Measurements from ENCODE around the gene WASF3.

The WASF3 gene

GRCh38 chr13:26548205-26548765 is 9.2 kb upstream of the WASF3 start:
- Histone ChIP-seq H3K27ac (ENCODE audit: low read depth, low read length) (no peak overlapping the region), H3K4me1 (ENCODE audit: insufficient read depth, low read length) (no peaks in the 10 kb centered on the region), H3K4me3 (ENCODE audit: low read length) (no peak overlapping the region), H3K27me3 (ENCODE audit: insufficient read depth, low read length) (no peaks in the 10 kb centered on the region), H3K9me3 (ENCODE audit: insufficient read depth, low read depth, low read length) (no peaks in the 10 kb centered on the region), H3K36me3 (ENCODE audit: insufficient read depth, low read length) (no peaks in the 10 kb centered on the region), H3K9ac (ENCODE audit: low read depth, low read length) (no peak overlapping the region)
- WGBS, result 91% methylated on average over 5 of the region's 5 CpGs

GRCh38 chr13:26549713-26550112 is 7.8 kb upstream of the WASF3 start:
- Histone ChIP-seq H3K27me3 (ENCODE audit: insufficient read depth, low read length) (no peaks in the 10 kb centered on the region), H3K36me3 (ENCODE audit: insufficient read depth, low read length) (no peaks in the 10 kb centered on the region)
- no CpG with 5 or more reads among the region's 1 CpG for WGBS

GRCh38 chr13:26551255-26551860 is 6.1 kb upstream of the WASF3 start:
- Histone ChIP-seq H3K4me3 (ENCODE audit: low read length) (no peak overlapping the region), H3K9me3 (ENCODE audit: insufficient read depth, low read depth, low read length) (peaks cover 10% of the 10 kb centered on the region; the same call in 1 of the 2 replicates), H3K36me3 (ENCODE audit: insufficient read depth, low read length) (no peaks in the 10 kb centered on the region), H3K27me3 (ENCODE audit: insufficient read depth, low read length) (peaks cover 6% of the 10 kb centered on the region; the same call in 1 of the 2 replicates), H3K27ac (ENCODE audit: low read depth, low read length) (no peak overlapping the region), H3K4me1 (ENCODE audit: insufficient read depth, low read length) (no peaks in the 10 kb centered on the region), H3K9ac (ENCODE audit: low read depth, low read length) (no peak overlapping the region)
- 89% methylated on average over 6 of the region's 6 CpGs for whole genome bisulfite sequencing

More at GRCh38 chr13:26549713-26550112, 7.8 kb upstream of the WASF3 start:
- no peak overlapping the region for H3K27ac ChIP-seq (ENCODE audit: low read depth, low read length)
- H3K4me1 ChIP-seq (ENCODE audit: insufficient read depth, low read length), result no peaks in the 10 kb centered on the region
- H3K4me3 ChIP-seq (ENCODE audit: low read length), result no peak overlapping the region
- H3K9ac ChIP-seq (ENCODE audit: low read depth, low read length), result no peak overlapping the region
- H3K9me3 ChIP-seq (ENCODE audit: insufficient read depth, low read depth, low read length), result peaks cover 3% of the 10 kb centered on the region; the same call in 1 of the 2 replicates

GRCh38 chr13:26555413-26555812 is 2.1 kb upstream of the WASF3 start:
- WGBS, result 100% methylated on average over 1 of the region's 1 CpG
- H3K27me3 ChIP-seq (ENCODE audit: insufficient read depth, low read length), result peaks cover 25% of the 10 kb centered on the region
- H3K9ac ChIP-seq (ENCODE audit: low read depth, low read length), result no peak overlapping the region
- peaks cover 17% of the 10 kb centered on the region for H3K4me1 ChIP-seq (ENCODE audit: insufficient read depth, low read length)
- H3K27ac ChIP-seq (ENCODE audit: low read depth, low read length), result no peak overlapping the region
- no peak overlapping the region for H3K4me3 ChIP-seq (ENCODE audit: low read length)
- peaks cover 10% of the 10 kb centered on the region; the same call in 1 of the 2 replicates for H3K9me3 ChIP-seq (ENCODE audit: insufficient read depth, low read depth, low read length)
- no peaks in the 10 kb centered on the region for H3K36me3 ChIP-seq (ENCODE audit: insufficient read depth, low read length)

DNA sequence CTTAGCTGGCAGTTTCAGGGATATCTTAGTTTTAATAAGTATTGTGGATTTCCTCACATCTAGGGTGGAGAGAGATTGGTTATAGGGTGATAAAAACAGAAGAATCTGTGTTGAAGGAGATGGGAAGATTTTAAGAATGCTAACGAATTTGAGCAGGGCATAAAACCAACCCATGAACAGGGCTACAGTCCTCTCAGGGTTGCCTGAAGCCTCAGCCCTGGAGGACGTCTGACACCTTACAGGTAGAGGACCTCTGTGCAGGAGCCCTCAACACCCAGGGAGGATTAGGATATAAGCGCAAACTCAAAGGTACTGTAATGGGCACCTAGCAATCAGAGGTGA is 461 bp upstream of the WASF3 start:
- 0% methylated on average over 3 of the region's 3 CpGs for WGBS
- no peak overlapping the region for H3K9ac ChIP-seq (ENCODE audit: low read depth, low read length)
- peak overlapping the region; percentile 61 for H3K4me3 ChIP-seq (ENCODE audit: low read length)
- H3K9me3 ChIP-seq (ENCODE audit: insufficient read depth, low read depth, low read length), result peaks cover 10% of the 10 kb centered on the region; the same call in 1 of the 2 replicates
- H3K27me3 ChIP-seq (ENCODE audit: insufficient read depth, low read length), result peaks cover 27% of the 10 kb centered on the region
- no peaks in the 10 kb centered on the region for H3K36me3 ChIP-seq (ENCODE audit: insufficient read depth, low read length)
- peaks cover 30% of the 10 kb centered on the region for H3K4me1 ChIP-seq (ENCODE audit: insufficient read depth, low read length)
- no peak overlapping the region for H3K27ac ChIP-seq (ENCODE audit: low read depth, low read length)

DNA sequence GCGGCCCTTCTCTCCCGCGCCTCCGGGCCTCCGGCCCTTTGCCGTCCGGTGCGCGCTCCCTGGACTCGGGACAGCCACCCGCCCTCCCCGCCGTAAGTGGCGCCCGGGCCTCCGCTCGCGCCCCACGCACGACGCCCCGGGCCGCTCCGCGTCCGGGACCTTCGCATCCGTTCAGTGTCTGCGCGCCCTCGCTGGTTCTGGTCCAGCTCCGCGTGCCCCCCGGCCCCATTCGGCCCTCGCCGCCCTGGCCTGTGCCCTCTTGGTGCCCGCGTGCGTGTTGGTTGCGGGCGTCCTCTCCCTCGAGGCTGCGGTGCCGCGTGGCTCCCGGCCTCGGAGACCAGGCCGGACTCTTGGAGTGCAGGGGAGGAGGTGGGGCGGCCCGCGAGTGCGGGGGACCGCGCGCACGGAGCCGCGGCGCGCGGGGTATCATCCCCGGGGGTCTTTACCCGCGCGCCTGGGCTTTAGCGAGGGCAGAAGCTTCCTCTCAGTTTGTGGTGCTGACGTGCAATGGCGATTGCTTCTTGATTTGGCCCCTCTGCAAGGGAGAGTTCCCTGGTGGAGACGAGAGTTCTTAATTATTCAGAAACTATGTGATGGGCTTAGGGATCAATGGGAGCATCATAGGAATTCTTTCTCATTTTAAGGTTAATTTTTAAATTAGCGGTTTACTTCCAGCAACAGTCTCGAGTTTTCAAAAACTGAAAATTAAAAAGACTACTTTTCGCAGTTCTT is 757 bp downstream of the WASF3 start:
- H3K9me3 ChIP-seq (ENCODE audit: insufficient read depth, low read depth, low read length), result peaks cover 10% of the 10 kb centered on the region; the same call in 1 of the 2 replicates
- H3K4me3 ChIP-seq (ENCODE audit: low read length), result peak overlapping the region; percentile 61
- peaks cover 27% of the 10 kb centered on the region for H3K27me3 ChIP-seq (ENCODE audit: insufficient read depth, low read length)
- peaks cover 38% of the 10 kb centered on the region for H3K4me1 ChIP-seq (ENCODE audit: insufficient read depth, low read length)
- no peak overlapping the region for H3K27ac ChIP-seq (ENCODE audit: low read depth, low read length)
- under 1% methylated on average over 71 of the region's 73 CpGs for WGBS
- H3K36me3 ChIP-seq (ENCODE audit: insufficient read depth, low read length), result no peaks in the 10 kb centered on the region
- H3K9ac ChIP-seq (ENCODE audit: low read depth, low read length), result peak overlapping the region; percentile 69

GRCh38 chr13:26558987-26559386 is 1.5 kb downstream of the WASF3 start:
- no peak overlapping the region for H3K27ac ChIP-seq (ENCODE audit: low read depth, low read length)
- WGBS, result 18% methylated on average over 1 of the region's 1 CpG
- peak overlapping the region; percentile 61 for H3K4me3 ChIP-seq (ENCODE audit: low read length)
- peaks cover 38% of the 10 kb centered on the region for H3K4me1 ChIP-seq (ENCODE audit: insufficient read depth, low read length)
- peaks cover 10% of the 10 kb centered on the region; the same call in 1 of the 2 replicates for H3K9me3 ChIP-seq (ENCODE audit: insufficient read depth, low read depth, low read length)
- H3K36me3 ChIP-seq (ENCODE audit: insufficient read depth, low read length), result no peaks in the 10 kb centered on the region
- H3K9ac ChIP-seq (ENCODE audit: low read depth, low read length), result peak overlapping the region; percentile 69; the same call in 1 of the 2 replicates
- H3K27me3 ChIP-seq (ENCODE audit: insufficient read depth, low read length), result peaks cover 27% of the 10 kb centered on the region

DNA sequence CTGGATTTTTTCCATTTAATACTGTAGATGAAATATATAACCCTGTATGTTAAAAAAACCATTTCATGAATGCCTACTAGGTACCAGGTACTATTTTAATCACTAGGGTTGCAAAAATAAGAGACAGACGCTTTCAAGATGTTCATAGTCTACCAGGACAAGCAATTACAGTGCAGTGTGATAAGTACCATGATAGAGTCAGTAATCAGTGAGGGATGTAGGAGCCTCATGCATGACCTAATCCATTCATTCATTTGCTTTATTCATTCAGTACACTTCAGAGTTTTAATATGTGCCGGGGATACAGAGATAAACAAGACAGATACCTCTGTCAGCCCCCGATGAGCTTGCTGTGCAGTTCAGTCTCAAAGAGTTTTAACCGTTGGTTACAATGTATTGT is 3.0 kb downstream of the WASF3 start:
- Histone ChIP-seq H3K27ac (ENCODE audit: low read depth, low read length) (no peak overlapping the region), H3K27me3 (ENCODE audit: insufficient read depth, low read length) (peaks cover 27% of the 10 kb centered on the region), H3K4me3 (ENCODE audit: low read length) (no peak overlapping the region), H3K36me3 (ENCODE audit: insufficient read depth, low read length) (no peaks in the 10 kb centered on the region), H3K9me3 (ENCODE audit: insufficient read depth, low read depth, low read length) (peaks cover under 1% of the 10 kb centered on the region; the same call in 1 of the 2 replicates), H3K4me1 (ENCODE audit: insufficient read depth, low read length) (peaks cover 38% of the 10 kb centered on the region), H3K9ac (ENCODE audit: low read depth, low read length) (no peak overlapping the region)
- WGBS, result 92% methylated on average over 4 of the region's 4 CpGs

DNA sequence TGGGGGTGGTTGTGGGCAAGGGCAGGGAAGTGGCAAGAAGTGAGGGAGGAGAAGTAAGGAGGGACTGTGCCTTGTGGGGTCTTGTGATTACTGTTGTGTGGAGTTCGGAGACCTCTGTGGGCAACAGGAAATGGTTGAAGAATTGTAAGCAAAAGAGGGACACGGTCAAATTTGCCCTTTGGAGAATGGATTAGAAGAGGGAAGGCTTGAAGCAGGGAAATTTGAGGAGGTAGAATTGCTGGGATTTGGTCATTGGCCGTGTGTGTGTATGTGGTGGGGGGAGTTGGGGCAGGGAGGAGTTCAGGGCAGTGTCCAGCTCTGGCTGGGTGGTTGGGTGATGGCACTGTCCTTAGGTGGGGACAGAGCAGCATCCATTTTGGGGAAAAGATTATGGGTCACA is 3.6 kb downstream of the WASF3 start:
- Histone ChIP-seq H3K27ac (ENCODE audit: low read depth, low read length) (no peak overlapping the region), H3K36me3 (ENCODE audit: insufficient read depth, low read length) (no peaks in the 10 kb centered on the region), H3K9ac (ENCODE audit: low read depth, low read length) (no peak overlapping the region; the same call in 1 of the 2 replicates), H3K4me1 (ENCODE audit: insufficient read depth, low read length) (peaks cover 38% of the 10 kb centered on the region), H3K4me3 (ENCODE audit: low read length) (no peak overlapping the region), H3K27me3 (ENCODE audit: insufficient read depth, low read length) (peaks cover 24% of the 10 kb centered on the region), H3K9me3 (ENCODE audit: insufficient read depth, low read depth, low read length) (no peaks in the 10 kb centered on the region)
- WGBS, result 83% methylated on average over 3 of the region's 3 CpGs

DNA sequence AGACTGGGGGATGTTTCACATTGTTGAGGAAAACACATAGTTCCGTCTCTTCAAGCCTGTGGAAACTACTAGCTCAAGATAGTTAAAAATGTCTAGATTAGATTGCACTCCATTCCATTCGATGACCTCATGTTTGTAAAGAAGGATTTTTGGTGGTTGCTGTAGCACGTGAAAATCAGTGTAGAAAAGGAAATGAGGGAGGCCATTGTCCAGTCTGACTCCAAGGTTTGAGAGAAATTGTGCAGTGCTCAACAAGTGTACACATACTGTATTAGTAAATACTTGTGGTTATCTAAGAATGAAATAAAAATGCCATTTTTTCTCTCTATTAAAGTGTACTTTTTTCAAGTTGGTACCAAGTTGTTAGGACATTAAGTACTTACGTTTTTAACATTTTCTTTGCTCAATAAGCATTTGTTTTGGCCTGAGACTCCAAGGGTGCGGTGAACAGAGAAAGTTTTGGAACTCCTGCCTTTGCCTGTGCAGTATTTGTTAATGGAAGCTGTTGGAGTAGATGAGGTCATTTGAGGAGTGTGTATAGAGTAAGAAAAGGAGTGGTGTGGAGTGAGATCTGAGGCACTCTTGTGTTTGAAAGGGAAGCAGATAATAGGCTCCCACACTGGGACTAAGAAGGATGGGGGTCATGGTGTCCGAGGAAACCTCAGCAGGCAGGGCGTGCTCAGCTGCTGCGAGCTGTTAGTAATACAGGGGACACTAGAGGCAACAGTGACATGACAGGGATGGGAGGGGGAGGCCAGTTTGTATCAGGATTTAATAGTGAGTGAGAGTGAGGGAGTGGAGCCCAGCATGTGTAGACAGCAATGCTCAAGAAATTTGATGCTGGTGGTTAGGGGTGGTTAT is 4.4 kb downstream of the WASF3 start:
- 77% methylated on average over 8 of the region's 8 CpGs for WGBS
- Histone ChIP-seq H3K4me3 (ENCODE audit: low read length) (no peak overlapping the region), H3K27ac (ENCODE audit: low read depth, low read length) (no peak overlapping the region), H3K9ac (ENCODE audit: low read depth, low read length) (no peak overlapping the region), H3K4me1 (ENCODE audit: insufficient read depth, low read length) (peaks cover 36% of the 10 kb centered on the region), H3K27me3 (ENCODE audit: insufficient read depth, low read length) (peaks cover 16% of the 10 kb centered on the region), H3K9me3 (ENCODE audit: insufficient read depth, low read depth, low read length) (no peaks in the 10 kb centered on the region), H3K36me3 (ENCODE audit: insufficient read depth, low read length) (no peaks in the 10 kb centered on the region)
